Measurements from ENCODE around the gene SPATA24. TPM values are rescaled to one million over a fixed set of nuclear protein-coding genes. Genes with fewer than 3 reads are reported as not detected.
A peak's percentile ranks its signal among the peaks of the same experiment; 100 is the strongest.

SPATA24 gene
- total and polyA plus RNA-seq, 8 donors, result 0.92 to 10.1 (median 5.4) TPM; not detected in 3

GRCh38 chr5:139383275-139383992 lies 20.5 kb downstream of the SPATA24 start, which contains the start of gene SLC23A1:
SLC23A1 (minus strand) TSS chr5:139383297; CDS start chr5:139383253, 44 bp downstream.
- Histone ChIP-seq H3K4me3 (no peak within 1 kb of the TSS), H3K27me3 (no peaks in the 10 kb centered on the region), H3K27ac (peak within 1 kb of the TSS in 3 of 5 donors; percentile 77 to 87 (median 83)), H3K9me3 (no peaks in the 10 kb centered on the region), H3K36me3 (no peaks in the 10 kb centered on the region), H3K4me1 (peaks cover 29 to 54% (median 43%) of the 10 kb centered on the region in 4 donors)
- 56 to 67% (median 60%) methylated on average over 10 of the region's 10 CpGs for WGBS, 5 donors
- intact Hi-C loops (cut with DNase I; ENCODE audit: low total_unique reads), result no loop called here
- no peak for TF ChIP-seq CTCF (IDR thresholded peaks at IDR 0.05)
- no peak for TF ChIP-seq POLR2A (IDR thresholded peaks at IDR 0.05)
- TF ChIP-seq EP300 (IDR thresholded peaks at IDR 0.05), result no peak
- TF ChIP-seq POLR2AphosphoS5 (IDR thresholded peaks at IDR 0.05), result no peak
- peak in 1 of 2 donors; percentile 61 for DNase-seq

DNA sequence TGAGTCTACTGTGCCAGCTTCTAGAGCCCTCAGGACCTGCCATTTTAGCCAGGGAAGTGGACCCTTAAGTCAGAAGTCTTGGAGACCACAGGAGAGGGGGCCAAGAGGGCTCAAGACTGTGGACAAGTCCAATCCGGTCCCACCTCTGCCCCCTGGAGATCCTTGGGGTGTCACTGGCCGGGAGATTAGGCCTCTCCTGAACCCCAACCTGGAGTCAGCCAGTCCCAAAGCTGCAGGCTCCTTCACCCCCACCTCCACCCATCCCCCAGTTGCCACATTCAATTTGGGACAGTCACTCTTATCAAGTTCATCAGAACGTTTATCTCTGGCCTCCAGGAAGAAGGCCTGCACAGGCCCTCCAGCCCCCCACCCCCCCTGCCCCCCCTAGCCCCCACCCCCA lies 21.1 kb downstream of the SPATA24 start:
- Histone ChIP-seq H3K9me3 (no peaks in the 10 kb centered on the region), H3K27ac (no peak overlapping the region), H3K4me3 (no peak overlapping the region), H3K4me1 (peaks cover 23 to 54% (median 40%) of the 10 kb centered on the region in 4 donors), H3K36me3 (peaks cover 0 to 4% (median 2%) of the 10 kb centered on the region in 4 donors), H3K27me3 (no peaks in the 10 kb centered on the region)
- DNase-seq, result no peak
- TF ChIP-seq EP300 (IDR thresholded peaks at IDR 0.05), result no peak
- TF ChIP-seq CTCF (IDR thresholded peaks at IDR 0.05), result no peak
- no peak for TF ChIP-seq POLR2A (IDR thresholded peaks at IDR 0.05)
- TF ChIP-seq POLR2AphosphoS5 (IDR thresholded peaks at IDR 0.05), result no peak
- WGBS, 5 donors, result 45 to 61% (median 52%) methylated on average over 3 of the region's 3 CpGs
- intact Hi-C loops (cut with DNase I; ENCODE audit: low total_unique reads), result no loop called here

DNA sequence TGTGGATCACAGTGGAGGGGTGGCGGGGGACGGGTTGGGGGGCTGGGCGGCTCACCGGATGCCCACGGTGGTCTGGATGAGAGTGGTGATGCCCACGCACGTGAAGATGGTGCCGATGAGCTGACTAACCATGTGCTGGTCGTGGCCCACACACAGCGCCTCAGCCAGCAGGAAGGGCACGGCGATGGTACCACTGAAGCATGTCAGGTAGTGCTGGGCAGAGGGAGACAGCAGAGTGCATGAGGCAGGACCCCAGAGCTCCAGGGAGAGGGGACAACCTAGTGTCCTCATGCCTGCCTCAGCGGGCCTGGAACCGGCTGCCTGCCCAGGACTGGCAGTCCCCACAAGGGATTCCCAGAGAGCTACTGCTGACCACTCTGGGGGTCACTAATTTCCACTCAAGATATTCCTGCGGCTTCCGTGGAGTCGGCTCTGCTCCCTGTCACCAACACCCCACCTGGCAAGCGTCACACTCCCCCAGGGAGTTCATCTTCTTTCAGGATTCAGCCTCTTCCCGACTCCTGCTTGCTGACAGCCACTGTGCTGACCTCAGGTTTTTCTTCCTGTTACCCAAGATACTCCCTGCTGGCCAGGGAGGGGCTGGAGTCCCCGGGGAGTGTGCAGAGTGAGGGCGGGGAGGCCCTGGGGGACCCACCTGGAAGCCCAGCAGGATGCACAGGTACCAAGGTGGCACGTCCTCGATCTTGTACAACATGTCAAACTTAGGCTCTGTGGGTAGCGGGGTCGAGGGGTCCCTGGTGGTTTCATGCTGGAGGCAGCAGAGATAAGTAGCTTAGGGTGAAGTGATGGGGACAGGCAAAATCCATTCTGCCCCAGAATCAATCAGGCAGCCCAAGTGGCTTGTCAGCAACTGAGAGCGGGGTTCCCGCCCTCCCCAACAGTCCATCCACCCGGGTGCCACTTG lies 21.8 kb downstream of the SPATA24 start:
- no peak for DNase-seq
- intact Hi-C loops (cut with DNase I; ENCODE audit: low total_unique reads), result no loop called here
- Histone ChIP-seq H3K4me1 (peaks cover 22 to 51% (median 37%) of the 10 kb centered on the region in 4 donors), H3K27me3 (no peaks in the 10 kb centered on the region), H3K36me3 (peaks cover 0 to 6% (median 2%) of the 10 kb centered on the region in 4 donors), H3K4me3 (no peak overlapping the region), H3K9me3 (no peaks in the 10 kb centered on the region), H3K27ac (no peak overlapping the region)
- WGBS, 5 donors, result 85 to 91% (median 87%) methylated on average over 28 of the region's 28 CpGs
- TF ChIP-seq EP300 (IDR thresholded peaks at IDR 0.05) (no peak), POLR2A (IDR thresholded peaks at IDR 0.05) (no peak), POLR2AphosphoS5 (IDR thresholded peaks at IDR 0.05) (no peak), CTCF (IDR thresholded peaks at IDR 0.05) (no peak)

Data from stomach (tissue), 9 donors.